Neuronal stem cell (in vitro differentiated cells): ENCODE results near the gene STK33.

ENCODE experiments used
- DNase-seq: peaks from one replicate; pipeline ENCODE4 v3.0.0-alpha.2; 2013; ENCODE audit warnings: low spot score
- H2AFZ ChIP-seq: one replicate; pipeline ENCODE4 v1.6.1; 2013; ENCODE audit warnings: mild to moderate bottlenecking, low read length, inconsistent platforms
- H2AK5ac ChIP-seq: 2 replicates; pipeline ENCODE4 v1.6.1; 2013; ENCODE audit warnings: low read depth, mild to moderate bottlenecking, inconsistent platforms, low read length, moderate library complexity, mixed read lengths
- H2BK120ac ChIP-seq: 2 replicates; pipeline ENCODE4 v1.6.1; 2013; ENCODE audit warnings: low read depth, mild to moderate bottlenecking, inconsistent platforms, low read length, moderate library complexity, mixed read lengths
- H2BK12ac ChIP-seq: one replicate; pipeline ENCODE4 v1.6.1; 2013; ENCODE audit warnings: low read length, inconsistent platforms
- H2BK15ac ChIP-seq: 2 replicates; pipeline ENCODE4 v1.6.1; 2013; ENCODE audit warnings: mild to moderate bottlenecking, low read length, inconsistent platforms, mixed read lengths
- H2BK5ac ChIP-seq: one replicate; pipeline ENCODE4 v1.6.1; 2013; ENCODE audit warnings: inconsistent platforms, mild to moderate bottlenecking, low read length, moderate library complexity
- H3K14ac ChIP-seq: one replicate; pipeline ENCODE4 v1.6.1; 2013; ENCODE audit warnings: low read length, inconsistent platforms
- H3K18ac ChIP-seq: 2 replicates; pipeline ENCODE4 v1.6.1; 2013; ENCODE audit warnings: low read length, inconsistent platforms
- H3K23ac ChIP-seq: 2 replicates; pipeline ENCODE4 v1.6.1; 2013; ENCODE audit warnings: low read depth, mild to moderate bottlenecking, mixed read lengths, low read length, inconsistent platforms; ENCODE audit not compliant: poor library complexity
- H3K27ac ChIP-seq: replicated peaks from 3 replicates; pipeline ENCODE4 v1.5.1; 2013; ENCODE audit warnings: low read length, inconsistent platforms
- H3K27me3 ChIP-seq, 3 experiments: 2 replicates each; pipeline ENCODE4 v1.6.1; 2013; ENCODE audit warnings: low read length in 3 of 3, mild to moderate bottlenecking in 2 of 3, inconsistent platforms in 1 of 3, low read depth in 1 of 3, mixed read lengths in 1 of 3, moderate library complexity in 1 of 3; ENCODE audit not compliant: control insufficient read depth in 3 of 3, insufficient read depth in 3 of 3
- H3K36me3 ChIP-seq, 2 donors: replicated peaks in 1 of 2; 2 replicates each; pipeline ENCODE4 v1.6.1; 2013; ENCODE audit warnings: low read length in 2 of 2; ENCODE audit not compliant: control insufficient read depth in 2 of 2, insufficient read depth in 2 of 2
- H3K4ac ChIP-seq: 2 replicates; pipeline ENCODE4 v1.6.1; 2013; ENCODE audit warnings: inconsistent platforms, mild to moderate bottlenecking, low read length, moderate library complexity
- H3K4me1 ChIP-seq, 2 donors: 1 replicate in 1 of 2; 2 replicates in 1 of 2; pipeline ENCODE4 v1.6.1; 2013; ENCODE audit warnings: low read length in 2 of 2, low read depth in 1 of 2; ENCODE audit not compliant: control insufficient read depth in 2 of 2, insufficient read depth in 1 of 2
- H3K4me2 ChIP-seq: one replicate; pipeline ENCODE4 v1.6.1; 2013; ENCODE audit warnings: mild to moderate bottlenecking, low read length, inconsistent platforms; ENCODE audit not compliant: insufficient read depth, poor library complexity, severe bottlenecking
- H3K4me3 ChIP-seq, 2 donors: 2 replicates each; pipeline ENCODE4 v1.5.1; 2013; ENCODE audit warnings: low read length in 2 of 2, mild to moderate bottlenecking in 2 of 2, inconsistent platforms in 1 of 2, moderate library complexity in 1 of 2
- H3K79me1 ChIP-seq: one replicate; pipeline ENCODE4 v1.6.1; 2013; ENCODE audit warnings: low read depth, mild to moderate bottlenecking, inconsistent platforms, low read length, moderate library complexity
- H3K9ac ChIP-seq: one replicate; pipeline ENCODE4 v1.6.1; 2013; ENCODE audit warnings: mild to moderate bottlenecking, low read depth, low read length, inconsistent platforms; ENCODE audit not compliant: poor library complexity
- H3K9me3 ChIP-seq, 2 donors: replicated peaks in 1 of 2; 2 replicates each; pipeline versions ENCODE3 to v1.6.1; 2013; ENCODE audit warnings: low read length in 2 of 2, mild to moderate bottlenecking in 2 of 2, inconsistent platforms in 1 of 2, low read depth in 1 of 2, mixed read lengths in 1 of 2, moderate library complexity in 1 of 2; ENCODE audit not compliant: control insufficient read depth in 2 of 2, insufficient read depth in 1 of 2
- H4K8ac ChIP-seq: one replicate; pipeline ENCODE4 v1.6.1; 2013; ENCODE audit warnings: low read depth, mild to moderate bottlenecking, inconsistent platforms, low read length, moderate library complexity
- H4K91ac ChIP-seq: one replicate; pipeline ENCODE4 v1.6.1; 2013; ENCODE audit warnings: low read length, low read depth, mild to moderate bottlenecking, inconsistent platforms; ENCODE audit not compliant: poor library complexity
- WGBS, 2 donors: extraction: QIAGEN DNeasy Blood & Tissue Kit; methylation state at CpG; one replicate each; pipeline ENCODE4 v1.1.7; 2013; ENCODE audit warnings: missing lambda C conversion rate in 2 of 2, mixed read lengths in 1 of 2; ENCODE audit not compliant: insufficient read length in 2 of 2, insufficient replicate concordance in 1 of 2; ENCODE audit errors: extremely low coverage in 2 of 2; 5-methylcytosine and 5-hydroxymethylcytosine counted together

The STK33 gene

GRCh38 chr11:8357505-8357888 is 236.5 kb downstream of the STK33 start:
- no peak overlapping the region for H2AFZ ChIP-seq
- peak overlapping the region; percentile 89 for H3K18ac ChIP-seq
- no peak overlapping the region for H4K8ac ChIP-seq
- no peak overlapping the region for H3K4me2 ChIP-seq
- no peak overlapping the region for H3K9ac ChIP-seq
- no CpG with 5 or more reads among the region's 4 CpGs for WGBS, 2 donors
- DNase-seq, result no peak
- peak overlapping the region; percentile 22 for H2BK15ac ChIP-seq
- no peak overlapping the region for H4K91ac ChIP-seq
- no peak overlapping the region for H3K4ac ChIP-seq
- H2BK12ac ChIP-seq, result no peak overlapping the region
- H3K14ac ChIP-seq, result no peak overlapping the region
- no peaks in the 10 kb centered on the region for H3K9me3 ChIP-seq
- no peaks in the 10 kb centered on the region for H3K27me3 ChIP-seq
- H3K23ac ChIP-seq, result no peak overlapping the region
- H3K27ac ChIP-seq, result peak overlapping the region; percentile 67
- H2AK5ac ChIP-seq, result peak overlapping the region; percentile 66
- no peaks in the 10 kb centered on the region for H3K79me1 ChIP-seq
- H2BK120ac ChIP-seq, result no peak overlapping the region
- H3K4me3 ChIP-seq, result no peak overlapping the region
- H2BK5ac ChIP-seq, result peak overlapping the region; percentile 39
- H3K36me3 ChIP-seq, result no peaks in the 10 kb centered on the region
- H3K4me1 ChIP-seq, result peaks cover 10 to 40% of the 10 kb centered on the region in 2 donors

GRCh38 chr11:8356721-8357504 is 237.1 kb downstream of the STK33 start:
- Histone ChIP-seq H3K23ac (no peak overlapping the region), H3K27ac (peak overlapping the region; percentile 67), H3K79me1 (no peaks in the 10 kb centered on the region), H2AFZ (no peak overlapping the region), H2BK5ac (peak overlapping the region; percentile 39), H2BK120ac (no peak overlapping the region), H4K8ac (no peak overlapping the region), H4K91ac (no peak overlapping the region), H3K4me1 (peaks cover 10 to 40% of the 10 kb centered on the region in 2 donors), H3K36me3 (no peaks in the 10 kb centered on the region), H2AK5ac (peak overlapping the region; percentile 66), H3K9ac (no peak overlapping the region), H3K4me3 (no peak overlapping the region), H3K14ac (no peak overlapping the region), H3K4me2 (no peak overlapping the region), H3K18ac (peak overlapping the region; percentile 71), H2BK12ac (no peak overlapping the region), H2BK15ac (no peak overlapping the region), H3K9me3 (no peaks in the 10 kb centered on the region), H3K4ac (no peak overlapping the region), H3K27me3 (no peaks in the 10 kb centered on the region)
- WGBS, 2 donors, result no CpG with 5 or more reads among the region's 30 CpGs
- DNase-seq, result peak; percentile 63

GRCh38 chr11:8356216-8356615 is 237.8 kb downstream of the STK33 start:
- Histone ChIP-seq H3K14ac (no peak overlapping the region), H2BK12ac (no peak overlapping the region), H3K27me3 (no peaks in the 10 kb centered on the region), H3K4me1 (peaks cover 10 to 40% of the 10 kb centered on the region in 2 donors), H3K18ac (peak overlapping the region; percentile 53), H3K4ac (no peak overlapping the region), H2BK5ac (no peak overlapping the region), H3K9ac (no peak overlapping the region), H3K9me3 (no peaks in the 10 kb centered on the region), H3K23ac (no peak overlapping the region), H4K91ac (no peak overlapping the region), H2BK15ac (no peak overlapping the region), H2AFZ (no peak overlapping the region), H4K8ac (no peak overlapping the region), H2BK120ac (no peak overlapping the region), H3K79me1 (no peaks in the 10 kb centered on the region), H3K4me3 (no peak overlapping the region), H3K27ac (peak overlapping the region; percentile 67), H2AK5ac (peak overlapping the region; percentile 10), H3K36me3 (no peaks in the 10 kb centered on the region), H3K4me2 (no peak overlapping the region)
- WGBS, 2 donors, result no CpG with 5 or more reads among the region's 8 CpGs
- DNase-seq, result no peak

DNA sequence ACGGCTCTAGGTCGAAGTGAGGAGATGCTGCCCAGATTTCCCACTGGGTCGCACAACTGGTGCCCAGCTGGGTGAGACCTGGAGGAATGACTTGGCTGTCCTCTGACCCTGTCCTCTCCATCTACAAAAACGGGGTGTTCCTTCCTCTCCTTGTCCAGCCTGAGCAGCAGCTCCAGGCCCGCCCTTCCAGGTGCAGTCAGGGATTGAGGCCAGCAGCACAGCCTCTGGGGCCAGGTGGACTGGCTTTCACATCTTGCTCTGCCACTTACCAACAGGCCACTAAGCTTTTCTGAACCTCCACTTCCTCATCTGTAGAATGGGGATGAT is 238.6 kb downstream of the STK33 start:
- no peaks in the 10 kb centered on the region for H3K36me3 ChIP-seq
- H2BK120ac ChIP-seq, result no peak overlapping the region
- WGBS, 2 donors, result no CpG with 5 or more reads among the region's 5 CpGs
- H2BK15ac ChIP-seq, result no peak overlapping the region
- H4K8ac ChIP-seq, result no peak overlapping the region
- H3K14ac ChIP-seq, result no peak overlapping the region
- H3K27ac ChIP-seq, result no peak overlapping the region
- H3K9ac ChIP-seq, result no peak overlapping the region
- no peak overlapping the region for H2BK5ac ChIP-seq
- H3K4me3 ChIP-seq, result no peak overlapping the region
- H2AK5ac ChIP-seq, result peak overlapping the region; percentile 14
- peak overlapping the region; percentile 99 for H2AFZ ChIP-seq
- H3K4me1 ChIP-seq, result peaks cover 10 to 40% of the 10 kb centered on the region in 2 donors
- no peak for DNase-seq
- no peaks in the 10 kb centered on the region for H3K9me3 ChIP-seq
- H4K91ac ChIP-seq, result no peak overlapping the region
- H3K4ac ChIP-seq, result no peak overlapping the region
- H2BK12ac ChIP-seq, result no peak overlapping the region
- no peak overlapping the region for H3K4me2 ChIP-seq
- no peak overlapping the region for H3K18ac ChIP-seq
- no peaks in the 10 kb centered on the region for H3K27me3 ChIP-seq
- H3K79me1 ChIP-seq, result no peaks in the 10 kb centered on the region
- H3K23ac ChIP-seq, result no peak overlapping the region
